K562 (cell line): Measurements from ENCODE around the gene ZSCAN22. TPM values are rescaled to one million over a fixed set of nuclear protein-coding genes. Genes with fewer than 3 reads are reported as not detected.

Experiments used
- CHD4 ChIP-seq: fragments of 200-600 bp; sonication (generic); IDR thresholded peaks from 3 replicates; pipeline ENCODE4 v1.6.1; 2012; ENCODE audit warnings: low read depth, mild to moderate bottlenecking, mixed read lengths, low read length, inconsistent platforms; ENCODE audit not compliant: insufficient read depth, insufficient replicate concordance, poor library complexity, severe bottlenecking
- GTF2E2 ChIP-seq: fragments of 200-800 bp; sonication (Bioruptor generic); IDR thresholded peaks from 2 replicates; pipeline ENCODE4 v1.6.1; 2016; ENCODE audit warnings: missing genetic modification characterization, missing compliant biosample characterization
- SIRT6 ChIP-seq: IDR thresholded peaks from one replicate; pipeline ENCODE4 v1.6.1; 2012; ENCODE audit warnings: low read depth, mild to moderate bottlenecking, control low read depth, inconsistent platforms, low read length, moderate library complexity
- SOX6 ChIP-seq: fragments of 450-650 bp; IDR thresholded peaks from 2 replicates; pipeline ENCODE4 v1.6.1; 2014; ENCODE audit warnings: mild to moderate bottlenecking
- XRCC5 ChIP-seq: fragments of 200-400 bp; formaldehyde crosslinking; IDR thresholded peaks from 2 replicates; pipeline ENCODE4 v1.6.1; 2017; ENCODE audit warnings: low read depth, mild to moderate bottlenecking, low read length
- ZC3H4 ChIP-seq: sonication (generic); formaldehyde crosslinking; IDR thresholded peaks from 2 replicates; pipeline ENCODE4 v1.9.0; 2021; ENCODE audit warnings: missing genetic modification reagents, borderline replicate concordance
- ZNF76 ChIP-seq: fragments of 250-450 bp; sonication (Bioruptor Pico); IDR thresholded peaks from 2 replicates; pipeline ENCODE4 v1.4.0; 2020; ENCODE audit warnings: mild to moderate bottlenecking, moderate library complexity, borderline replicate concordance
- ZNF764 ChIP-seq: fragments of 250-450 bp; sonication (Bioruptor Pico); IDR thresholded peaks from 2 replicates; pipeline ENCODE4 v1.4.0; 2020; ENCODE audit warnings: low read depth, mild to moderate bottlenecking, moderate library complexity
- polyA plus RNA-seq, 8 experiments: library from polyadenylated mRNA; depleted of rRNA in 4 of 8; stranded (reverse) in 5 of 8; unstranded in 3 of 8; fragments of >200 nt; fragmentation: Nextera tagmentation in 2 of 8; fragmentation: Illumina TruSeq in 1 of 8; extraction: Ambion mirVana in 2 of 8; extraction: Trizol in 1 of 8; gene quantifications; 2 replicates each; pipeline versions ENCODE4 v1.2.1 to v1.2.3, GENCODE V29; 2011 to 2014; ENCODE audit warnings: inconsistent platforms in 1 of 8, missing spikeins in 1 of 8
- total RNA-seq, 7 experiments: library from RNA; depleted of rRNA in 6 of 7; stranded (reverse); fragments of >200 nt in 6 of 7; fragmentation: Illumina TruSeq in 2 of 7; extraction: Trizol in 2 of 7; gene quantifications; 2 replicates each; pipeline versions ENCODE4 v1.2.1 to v1.2.3, GENCODE V29; 2011 to 2021; ENCODE audit warnings: low replicate concordance in 1 of 7
- TF ChIP-seq, protein P1 (sequence below): fragments of 200-600 bp; sonication (generic); IDR thresholded peaks from one replicate; pipeline ENCODE4 v1.6.1; 2012; ENCODE audit warnings: mild to moderate bottlenecking, low read depth, low read length, inconsistent platforms
- TF ChIP-seq, protein P2 (sequence below): sonication (generic); formaldehyde crosslinking; IDR thresholded peaks from 2 replicates; pipeline ENCODE4 v1.8.1; 2023; ENCODE audit warnings: missing genetic modification reagents, mild to moderate bottlenecking, borderline replicate concordance

ZSCAN22 gene
- total and polyA plus RNA-seq, 9 of the 15 experiments (the other 6 are each of a cell fraction or from before 2014, with no cell fraction given): 0.98 to 5.3 (median 3.0) TPM

DNA sequence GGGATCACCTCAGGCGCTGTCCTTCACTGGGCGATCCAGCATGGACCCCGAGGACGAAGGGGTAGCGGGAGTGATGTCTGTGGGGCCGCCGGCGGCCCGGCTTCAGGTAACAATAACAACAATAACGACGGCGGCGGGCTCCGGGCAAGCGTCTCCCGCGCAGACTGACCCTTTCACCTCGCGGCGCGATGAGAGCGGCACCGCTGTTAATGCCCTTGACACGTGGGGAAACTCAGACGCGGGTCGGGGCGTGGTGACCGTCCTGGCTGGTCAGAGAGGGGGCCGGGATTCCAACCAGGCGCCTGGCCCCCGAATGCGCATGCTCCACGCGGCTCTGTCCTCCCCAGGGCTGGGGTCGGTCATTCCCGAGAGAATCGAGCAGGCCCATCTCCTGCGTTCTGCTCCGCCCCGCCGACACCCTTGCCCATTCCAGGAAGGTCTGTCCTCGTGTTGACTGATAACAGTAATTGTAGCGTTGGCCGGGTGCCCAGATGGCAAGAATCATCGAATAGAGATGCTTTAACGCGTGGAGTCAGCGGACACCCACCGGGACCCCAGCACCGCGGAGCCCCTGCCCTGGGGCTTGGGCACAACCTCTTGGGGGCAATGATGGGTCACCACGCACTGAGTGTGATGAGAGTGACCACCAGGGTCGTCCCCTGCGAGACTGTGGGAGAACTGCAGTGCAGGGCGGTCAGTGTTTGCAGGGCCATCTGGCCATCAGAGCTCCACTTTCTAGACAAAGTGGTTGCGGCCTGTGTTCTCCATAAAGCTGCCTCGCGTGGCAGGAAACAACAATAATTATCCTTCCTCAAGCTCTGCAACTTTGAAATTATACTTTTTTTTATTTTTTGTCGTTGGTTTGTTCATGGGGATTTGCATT lies 47.5 kb upstream of the ZSCAN22 start (continued):
- TF ChIP-seq, protein P1, sequence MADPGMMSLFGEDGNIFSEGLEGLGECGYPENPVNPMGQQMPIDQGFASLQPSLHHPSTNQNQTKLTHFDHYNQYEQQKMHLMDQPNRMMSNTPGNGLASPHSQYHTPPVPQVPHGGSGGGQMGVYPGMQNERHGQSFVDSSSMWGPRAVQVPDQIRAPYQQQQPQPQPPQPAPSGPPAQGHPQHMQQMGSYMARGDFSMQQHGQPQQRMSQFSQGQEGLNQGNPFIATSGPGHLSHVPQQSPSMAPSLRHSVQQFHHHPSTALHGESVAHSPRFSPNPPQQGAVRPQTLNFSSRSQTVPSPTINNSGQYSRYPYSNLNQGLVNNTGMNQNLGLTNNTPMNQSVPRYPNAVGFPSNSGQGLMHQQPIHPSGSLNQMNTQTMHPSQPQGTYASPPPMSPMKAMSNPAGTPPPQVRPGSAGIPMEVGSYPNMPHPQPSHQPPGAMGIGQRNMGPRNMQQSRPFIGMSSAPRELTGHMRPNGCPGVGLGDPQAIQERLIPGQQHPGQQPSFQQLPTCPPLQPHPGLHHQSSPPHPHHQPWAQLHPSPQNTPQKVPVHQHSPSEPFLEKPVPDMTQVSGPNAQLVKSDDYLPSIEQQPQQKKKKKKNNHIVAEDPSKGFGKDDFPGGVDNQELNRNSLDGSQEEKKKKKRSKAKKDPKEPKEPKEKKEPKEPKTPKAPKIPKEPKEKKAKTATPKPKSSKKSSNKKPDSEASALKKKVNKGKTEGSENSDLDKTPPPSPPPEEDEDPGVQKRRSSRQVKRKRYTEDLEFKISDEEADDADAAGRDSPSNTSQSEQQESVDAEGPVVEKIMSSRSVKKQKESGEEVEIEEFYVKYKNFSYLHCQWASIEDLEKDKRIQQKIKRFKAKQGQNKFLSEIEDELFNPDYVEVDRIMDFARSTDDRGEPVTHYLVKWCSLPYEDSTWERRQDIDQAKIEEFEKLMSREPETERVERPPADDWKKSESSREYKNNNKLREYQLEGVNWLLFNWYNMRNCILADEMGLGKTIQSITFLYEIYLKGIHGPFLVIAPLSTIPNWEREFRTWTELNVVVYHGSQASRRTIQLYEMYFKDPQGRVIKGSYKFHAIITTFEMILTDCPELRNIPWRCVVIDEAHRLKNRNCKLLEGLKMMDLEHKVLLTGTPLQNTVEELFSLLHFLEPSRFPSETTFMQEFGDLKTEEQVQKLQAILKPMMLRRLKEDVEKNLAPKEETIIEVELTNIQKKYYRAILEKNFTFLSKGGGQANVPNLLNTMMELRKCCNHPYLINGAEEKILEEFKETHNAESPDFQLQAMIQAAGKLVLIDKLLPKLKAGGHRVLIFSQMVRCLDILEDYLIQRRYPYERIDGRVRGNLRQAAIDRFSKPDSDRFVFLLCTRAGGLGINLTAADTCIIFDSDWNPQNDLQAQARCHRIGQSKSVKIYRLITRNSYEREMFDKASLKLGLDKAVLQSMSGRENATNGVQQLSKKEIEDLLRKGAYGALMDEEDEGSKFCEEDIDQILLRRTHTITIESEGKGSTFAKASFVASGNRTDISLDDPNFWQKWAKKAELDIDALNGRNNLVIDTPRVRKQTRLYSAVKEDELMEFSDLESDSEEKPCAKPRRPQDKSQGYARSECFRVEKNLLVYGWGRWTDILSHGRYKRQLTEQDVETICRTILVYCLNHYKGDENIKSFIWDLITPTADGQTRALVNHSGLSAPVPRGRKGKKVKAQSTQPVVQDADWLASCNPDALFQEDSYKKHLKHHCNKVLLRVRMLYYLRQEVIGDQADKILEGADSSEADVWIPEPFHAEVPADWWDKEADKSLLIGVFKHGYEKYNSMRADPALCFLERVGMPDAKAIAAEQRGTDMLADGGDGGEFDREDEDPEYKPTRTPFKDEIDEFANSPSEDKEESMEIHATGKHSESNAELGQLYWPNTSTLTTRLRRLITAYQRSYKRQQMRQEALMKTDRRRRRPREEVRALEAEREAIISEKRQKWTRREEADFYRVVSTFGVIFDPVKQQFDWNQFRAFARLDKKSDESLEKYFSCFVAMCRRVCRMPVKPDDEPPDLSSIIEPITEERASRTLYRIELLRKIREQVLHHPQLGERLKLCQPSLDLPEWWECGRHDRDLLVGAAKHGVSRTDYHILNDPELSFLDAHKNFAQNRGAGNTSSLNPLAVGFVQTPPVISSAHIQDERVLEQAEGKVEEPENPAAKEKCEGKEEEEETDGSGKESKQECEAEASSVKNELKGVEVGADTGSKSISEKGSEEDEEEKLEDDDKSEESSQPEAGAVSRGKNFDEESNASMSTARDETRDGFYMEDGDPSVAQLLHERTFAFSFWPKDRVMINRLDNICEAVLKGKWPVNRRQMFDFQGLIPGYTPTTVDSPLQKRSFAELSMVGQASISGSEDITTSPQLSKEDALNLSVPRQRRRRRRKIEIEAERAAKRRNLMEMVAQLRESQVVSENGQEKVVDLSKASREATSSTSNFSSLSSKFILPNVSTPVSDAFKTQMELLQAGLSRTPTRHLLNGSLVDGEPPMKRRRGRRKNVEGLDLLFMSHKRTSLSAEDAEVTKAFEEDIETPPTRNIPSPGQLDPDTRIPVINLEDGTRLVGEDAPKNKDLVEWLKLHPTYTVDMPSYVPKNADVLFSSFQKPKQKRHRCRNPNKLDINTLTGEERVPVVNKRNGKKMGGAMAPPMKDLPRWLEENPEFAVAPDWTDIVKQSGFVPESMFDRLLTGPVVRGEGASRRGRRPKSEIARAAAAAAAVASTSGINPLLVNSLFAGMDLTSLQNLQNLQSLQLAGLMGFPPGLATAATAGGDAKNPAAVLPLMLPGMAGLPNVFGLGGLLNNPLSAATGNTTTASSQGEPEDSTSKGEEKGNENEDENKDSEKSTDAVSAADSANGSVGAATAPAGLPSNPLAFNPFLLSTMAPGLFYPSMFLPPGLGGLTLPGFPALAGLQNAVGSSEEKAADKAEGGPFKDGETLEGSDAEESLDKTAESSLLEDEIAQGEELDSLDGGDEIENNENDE: no peak
- peak; percentile 44; the same call in 1 of the 2 replicates for TF ChIP-seq ZNF76 (CRISPR knock-in tag)
- TF ChIP-seq SOX6: no peak
- peak; percentile 45; the same call in 1 of the 2 replicates for TF ChIP-seq GTF2E2 (tag)
- TF ChIP-seq ZNF764 (CRISPR knock-in tag): no peak
- no peak for TF ChIP-seq XRCC5
- TF ChIP-seq ZC3H4 (CRISPR knock-in tag): no peak
- TF ChIP-seq, protein P2, sequence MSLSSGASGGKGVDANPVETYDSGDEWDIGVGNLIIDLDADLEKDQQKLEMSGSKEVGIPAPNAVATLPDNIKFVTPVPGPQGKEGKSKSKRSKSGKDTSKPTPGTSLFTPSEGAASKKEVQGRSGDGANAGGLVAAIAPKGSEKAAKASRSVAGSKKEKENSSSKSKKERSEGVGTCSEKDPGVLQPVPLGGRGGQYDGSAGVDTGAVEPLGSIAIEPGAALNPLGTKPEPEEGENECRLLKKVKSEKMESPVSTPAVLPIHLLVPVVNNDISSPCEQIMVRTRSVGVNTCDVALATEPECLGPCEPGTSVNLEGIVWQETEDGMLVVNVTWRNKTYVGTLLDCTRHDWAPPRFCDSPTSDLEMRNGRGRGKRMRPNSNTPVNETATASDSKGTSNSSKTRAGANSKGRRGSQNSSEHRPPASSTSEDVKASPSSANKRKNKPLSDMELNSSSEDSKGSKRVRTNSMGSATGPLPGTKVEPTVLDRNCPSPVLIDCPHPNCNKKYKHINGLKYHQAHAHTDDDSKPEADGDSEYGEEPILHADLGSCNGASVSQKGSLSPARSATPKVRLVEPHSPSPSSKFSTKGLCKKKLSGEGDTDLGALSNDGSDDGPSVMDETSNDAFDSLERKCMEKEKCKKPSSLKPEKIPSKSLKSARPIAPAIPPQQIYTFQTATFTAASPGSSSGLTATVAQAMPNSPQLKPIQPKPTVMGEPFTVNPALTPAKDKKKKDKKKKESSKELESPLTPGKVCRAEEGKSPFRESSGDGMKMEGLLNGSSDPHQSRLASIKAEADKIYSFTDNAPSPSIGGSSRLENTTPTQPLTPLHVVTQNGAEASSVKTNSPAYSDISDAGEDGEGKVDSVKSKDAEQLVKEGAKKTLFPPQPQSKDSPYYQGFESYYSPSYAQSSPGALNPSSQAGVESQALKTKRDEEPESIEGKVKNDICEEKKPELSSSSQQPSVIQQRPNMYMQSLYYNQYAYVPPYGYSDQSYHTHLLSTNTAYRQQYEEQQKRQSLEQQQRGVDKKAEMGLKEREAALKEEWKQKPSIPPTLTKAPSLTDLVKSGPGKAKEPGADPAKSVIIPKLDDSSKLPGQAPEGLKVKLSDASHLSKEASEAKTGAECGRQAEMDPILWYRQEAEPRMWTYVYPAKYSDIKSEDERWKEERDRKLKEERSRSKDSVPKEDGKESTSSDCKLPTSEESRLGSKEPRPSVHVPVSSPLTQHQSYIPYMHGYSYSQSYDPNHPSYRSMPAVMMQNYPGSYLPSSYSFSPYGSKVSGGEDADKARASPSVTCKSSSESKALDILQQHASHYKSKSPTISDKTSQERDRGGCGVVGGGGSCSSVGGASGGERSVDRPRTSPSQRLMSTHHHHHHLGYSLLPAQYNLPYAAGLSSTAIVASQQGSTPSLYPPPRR: peak; percentile 86; the same call in 1 of the 2 replicates
- no peak for TF ChIP-seq SIRT6
- no peak for TF ChIP-seq CHD4
